Smooth muscle cell (in vitro differentiated cells): Measurements from ENCODE around the gene TSPYL2. TPM values are rescaled to one million over a fixed set of nuclear protein-coding genes. Genes with fewer than 3 reads are reported as not detected.

ENCODE experiments used
- DNase-seq: peaks from one replicate; lab custom pipeline; 2025; ENCODE audit not compliant: unreplicated experiment; lab: John Stamatoyannopoulos, UW
- H2AFZ ChIP-seq: fragments of 200-600 bp; sonication (generic); 2 replicates; pipeline ENCODE4 v1.6.0; 2016; ENCODE audit warnings: antibody characterized with exemption, low read depth, mild to moderate bottlenecking
- H3F3A ChIP-seq: fragments of 200-600 bp; sonication (generic); 2 replicates; pipeline ENCODE4 v1.6.0; 2017; ENCODE audit warnings: antibody characterized with exemption, low read depth
- H3K27ac ChIP-seq: fragments of 200-600 bp; sonication (generic); 2 replicates; pipeline ENCODE4 v1.5.1; 2016; ENCODE audit warnings: low read depth, mild to moderate bottlenecking
- H3K27me3 ChIP-seq: fragments of 200-600 bp; sonication (generic); 2 replicates; pipeline ENCODE4 v1.6.1; 2016; ENCODE audit warnings: low read depth, mild to moderate bottlenecking
- H3K36me3 ChIP-seq: fragments of 200-600 bp; sonication (generic); 2 replicates; pipeline ENCODE4 v1.5.1; 2016; ENCODE audit warnings: low read depth
- H3K4me1 ChIP-seq: fragments of 200-600 bp; sonication (generic); 2 replicates; pipeline ENCODE4 v1.5.1; 2016; ENCODE audit warnings: low read depth
- H3K4me2 ChIP-seq: fragments of 200-600 bp; sonication (generic); 2 replicates; pipeline ENCODE4 v1.6.0; 2016; ENCODE audit warnings: mild to moderate bottlenecking
- H3K4me3 ChIP-seq: fragments of 200-600 bp; sonication (generic); 2 replicates; pipeline ENCODE4 v1.5.1; 2016; ENCODE audit warnings: mild to moderate bottlenecking
- H3K79me2 ChIP-seq: fragments of 200-600 bp; sonication (generic); 2 replicates; pipeline ENCODE4 v1.6.0; 2016; ENCODE audit warnings: low read depth, mild to moderate bottlenecking
- H3K9ac ChIP-seq: fragments of 200-600 bp; sonication (generic); 2 replicates; pipeline ENCODE4 v1.6.0; 2016; ENCODE audit warnings: low read depth
- H3K9me3 ChIP-seq: fragments of 200-600 bp; sonication (generic); replicated peaks from 2 replicates; pipeline ENCODE4 v1.5.1; 2016; ENCODE audit warnings: low read depth
- H4K20me1 ChIP-seq: fragments of 200-600 bp; sonication (generic); 2 replicates; pipeline ENCODE4 v1.6.0; 2016; ENCODE audit warnings: low read depth
- CTCF ChIP-seq: fragments of 200-600 bp; sonication (generic); IDR thresholded peaks from 2 replicates; pipeline ENCODE4 v1.5.1; 2017; ENCODE audit warnings: borderline replicate concordance, mild to moderate bottlenecking, antibody characterized with exemption; ENCODE audit not compliant: insufficient read depth, poor library complexity, severe bottlenecking
- WGBS: methylation state at CpG from one replicate; pipeline ENCODE4 v1.1.7; 2016; ENCODE audit warnings: low lambda C conversion rate; 5-methylcytosine and 5-hydroxymethylcytosine counted together
- polyA plus RNA-seq: library from polyadenylated mRNA; unstranded; fragments of >200 nt; fragmentation: Nextera tagmentation; extraction: Ambion mirVana; gene quantifications from 2 replicates; pipeline ENCODE4 v1.2.1, GENCODE V29; 2016
- total RNA-seq: library from RNA; depleted of rRNA; stranded (reverse); fragments of >200 nt; gene quantifications from 2 replicates; pipeline ENCODE4 v1.2.3, GENCODE V29; 2014

Gene TSPYL2
- total and polyA plus RNA-seq, 2 experiments from 2014 or later, result 38.1 to 50.7 TPM

- H3K27me3 ChIP-seq, result no peaks in the 10 kb centered on the region
- TF ChIP-seq CTCF, result no peak
Observed at GRCh38 chrX:53085661-53086229, 3.6 kb downstream of the TSPYL2 start.

GRCh38 chrX:53086464-53086863 is 4.3 kb downstream of the TSPYL2 start:
- no peak for DNase-seq
- H2AFZ ChIP-seq, result no peak overlapping the region
- no peak overlapping the region for H3K4me2 ChIP-seq
- H3K4me1 ChIP-seq, result no peaks in the 10 kb centered on the region
- no peaks in the 10 kb centered on the region for H3K27me3 ChIP-seq
- peaks cover 12% of the 10 kb centered on the region for H3K79me2 ChIP-seq
- H4K20me1 ChIP-seq, result peaks cover 38% of the 10 kb centered on the region
- TF ChIP-seq CTCF, result no peak
- H3K9ac ChIP-seq, result no peak overlapping the region
- no peaks in the 10 kb centered on the region for H3K36me3 ChIP-seq
- H3K9me3 ChIP-seq, result no peaks in the 10 kb centered on the region
- no peak overlapping the region for H3K27ac ChIP-seq
- WGBS, result 68% methylated on average over 6 of the region's 6 CpGs
- peaks cover 5% of the 10 kb centered on the region for H3F3A ChIP-seq
- no peak overlapping the region for H3K4me3 ChIP-seq

More at GRCh38 chrX:53085661-53086229, 3.6 kb downstream of the TSPYL2 start:
- Histone ChIP-seq H3K4me1 (no peaks in the 10 kb centered on the region), H3K9ac (no peak overlapping the region), H3F3A (peaks cover 5% of the 10 kb centered on the region), H3K27ac (no peak overlapping the region), H2AFZ (no peak overlapping the region), H3K4me3 (no peak overlapping the region), H3K79me2 (peaks cover 12% of the 10 kb centered on the region), H3K9me3 (no peaks in the 10 kb centered on the region), H3K36me3 (no peaks in the 10 kb centered on the region), H3K4me2 (no peak overlapping the region), H4K20me1 (peaks cover 38% of the 10 kb centered on the region)
- WGBS, result 92% methylated on average over 17 of the region's 17 CpGs
- DNase-seq, result no peak

GRCh38 chrX:53087388-53087831 is 5.2 kb downstream of the TSPYL2 start:
- TF ChIP-seq CTCF, result no peak
- no peak overlapping the region for H3K4me2 ChIP-seq
- DNase-seq, result no peak
- no peaks in the 10 kb centered on the region for H3K36me3 ChIP-seq
- no peaks in the 10 kb centered on the region for H3K9me3 ChIP-seq
- no peaks in the 10 kb centered on the region for H3K27me3 ChIP-seq
- WGBS, result 64% methylated on average over 3 of the region's 3 CpGs
- no peaks in the 10 kb centered on the region for H3K4me1 ChIP-seq
- peaks cover 5% of the 10 kb centered on the region for H3F3A ChIP-seq
- H3K4me3 ChIP-seq, result no peak overlapping the region
- H3K79me2 ChIP-seq, result peaks cover 12% of the 10 kb centered on the region
- H3K9ac ChIP-seq, result no peak overlapping the region
- H3K27ac ChIP-seq, result peak overlapping the region; percentile 75
- no peak overlapping the region for H2AFZ ChIP-seq
- H4K20me1 ChIP-seq, result peaks cover 37% of the 10 kb centered on the region
